Panc1 (cell line): ENCODE results near the gene ALDH18A1. TPM values are rescaled to one million over a fixed set of nuclear protein-coding genes. Genes with fewer than 3 reads are reported as not detected.

ENCODE experiments used
- ATAC-seq: fragments of 200-7000 bp; cut with Tn5 transposase; 2 replicates; pipeline ENCODE4 v1.9.1; 2020; ENCODE audit warnings: mild to moderate bottlenecking, moderate library complexity
- BruUV-seq: library from RNA; stranded (reverse); fragments of 400-500 nt; replicated peaks from 2 replicates; lab custom pipeline; 2021; lab: Mats Ljungman, UMichigan
- CTCF ChIA-PET: fragments of 300-600 bp; sonication (Branson Sonifier 250); formaldehyde crosslinking; loops from one replicate; lab custom pipeline; 2022; ENCODE audit warnings: antibody characterized with exemption; lab: Charles Lee
- POLR2A ChIA-PET: fragments of 300-600 bp; sonication (Branson Sonifier 250); formaldehyde crosslinking; loops from one replicate; lab custom pipeline; 2022; ENCODE audit warnings: antibody characterized with exemption; lab: Charles Lee
- DNase-seq: peaks from one replicate; pipeline ENCODE4 v3.0.0-alpha.2; 2010; ENCODE audit warnings: low read depth, low spot score
- H3K27ac ChIP-seq: 2 replicates; pipeline ENCODE4 v1.5.1; 2011; ENCODE audit warnings: mild to moderate bottlenecking, low read length, inconsistent platforms
- H3K27me3 ChIP-seq: fragments of 200-500 bp; sonication (Bioruptor generic); 2 replicates; pipeline ENCODE4 v1.6.0; 2014; ENCODE audit warnings: low read length, inconsistent platforms; ENCODE audit not compliant: control insufficient read depth, insufficient read depth
- H3K36me3 ChIP-seq: fragments of 200-500 bp; sonication (Bioruptor generic); 2 replicates; pipeline ENCODE4 v1.5.1; 2014; ENCODE audit warnings: inconsistent platforms, mild to moderate bottlenecking, low read length, moderate library complexity; ENCODE audit not compliant: control insufficient read depth, insufficient read depth
- H3K4me1 ChIP-seq: 2 replicates; pipeline ENCODE4 v1.5.1; 2011; ENCODE audit warnings: inconsistent platforms, mild to moderate bottlenecking, low read length, moderate library complexity; ENCODE audit not compliant: control insufficient read depth, insufficient read depth
- H3K4me3 ChIP-seq, 2 experiments: 2 replicates each; pipeline ENCODE4 v1.5.1; 2011 to 2012; ENCODE audit warnings: low read depth in 2 of 2, low read length in 2 of 2, mild to moderate bottlenecking in 2 of 2, inconsistent platforms in 1 of 2, moderate library complexity in 1 of 2
- H3K9me3 ChIP-seq: fragments of 200-500 bp; sonication (Bioruptor generic); 2 replicates; pipeline ENCODE4 v1.5.1; 2014; ENCODE audit warnings: low read depth, mild to moderate bottlenecking, inconsistent platforms, low read length, moderate library complexity; ENCODE audit not compliant: control insufficient read depth, insufficient read depth
- POLR2AphosphoS5 ChIP-seq: IDR thresholded peaks from 2 replicates; pipeline ENCODE4 v1.6.1; 2012; ENCODE audit warnings: mild to moderate bottlenecking, low read depth, low read length, moderate library complexity
- SIN3A ChIP-seq: IDR thresholded peaks from 2 replicates; pipeline ENCODE4 v1.6.1; 2012; ENCODE audit warnings: low read depth, mild to moderate bottlenecking, low read length, moderate library complexity, borderline replicate concordance; ENCODE audit not compliant: insufficient read depth
- TCF7L2 ChIP-seq: IDR thresholded peaks from 2 replicates; pipeline ENCODE4 v1.6.1; 2011; ENCODE audit warnings: mild to moderate bottlenecking, low read depth, low read length, inconsistent platforms
- in situ Hi-C: cut with HindIII; loops from 2 replicates; pipeline ENCODE4 v1.10.0; 2016; ENCODE audit warnings: low sequenced_read_pairs, low pct_unique_long_range_greater_than_20kb
- intact Hi-C: fragments of 100-400 bp; cut with micrococcal nuclease; formaldehyde crosslinking; loops from one replicate; pipeline ENCODE4 v1.10.0; 2022; ENCODE audit not compliant: unreplicated experiment
- total RNA-seq: library from RNA; stranded (reverse); gene quantifications from one replicate; pipeline ENCODE4 v1.2.1, GENCODE V29; 2021; ENCODE audit not compliant: unreplicated experiment
- TF ChIP-seq, protein P1 (sequence below): fragments of 450-650 bp; IDR thresholded peaks from 2 replicates; pipeline ENCODE4 v1.5.1; 2017; ENCODE audit warnings: mild to moderate bottlenecking
- TF ChIP-seq, protein P2 (sequence below), 2 experiments: IDR thresholded peaks; 2 replicates each; pipeline ENCODE4 v1.6.1; 2011 to 2012; ENCODE audit warnings: low read depth in 2 of 2, control low read depth in 1 of 2, low read length in 1 of 2, mild to moderate bottlenecking in 1 of 2, moderate library complexity in 1 of 2; ENCODE audit not compliant: insufficient read depth in 1 of 2

The ALDH18A1 gene
- total RNA-seq, 1 experiment from 2014 or later: 68.0 TPM

DNA sequence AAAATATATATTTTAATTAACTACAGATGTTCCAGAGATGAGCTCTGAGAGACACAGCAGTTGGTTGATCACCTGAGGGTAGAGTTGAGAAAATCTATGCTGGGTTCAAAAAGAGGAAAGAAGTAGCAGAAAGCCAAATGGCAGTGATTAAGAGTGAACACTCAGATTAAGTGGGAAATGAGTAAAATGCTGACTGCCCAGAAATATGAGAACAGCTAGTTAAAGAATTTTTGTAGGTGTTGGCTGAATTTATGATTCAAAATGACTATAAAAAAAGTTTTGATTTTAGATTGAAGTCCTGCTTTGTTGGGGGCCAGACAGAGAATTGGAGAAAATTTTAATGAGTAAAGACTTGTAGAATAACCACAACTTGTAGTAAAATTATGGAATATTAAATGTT, 27.5 kb upstream of the ALDH18A1 start:
- H3K9me3 ChIP-seq: no peaks in the 10 kb centered on the region
- POLR2A ChIA-PET: no interaction called here
- no TSS peak for BruUV-seq
- no peak overlapping the region for H3K4me3 ChIP-seq
- ATAC-seq (no peak), DNase-seq (no peak)
- peaks cover 26% of the 10 kb centered on the region for H3K36me3 ChIP-seq
- TF ChIP-seq POLR2AphosphoS5: no peak
- TF ChIP-seq SIN3A: no peak
- TF ChIP-seq, protein P1, sequence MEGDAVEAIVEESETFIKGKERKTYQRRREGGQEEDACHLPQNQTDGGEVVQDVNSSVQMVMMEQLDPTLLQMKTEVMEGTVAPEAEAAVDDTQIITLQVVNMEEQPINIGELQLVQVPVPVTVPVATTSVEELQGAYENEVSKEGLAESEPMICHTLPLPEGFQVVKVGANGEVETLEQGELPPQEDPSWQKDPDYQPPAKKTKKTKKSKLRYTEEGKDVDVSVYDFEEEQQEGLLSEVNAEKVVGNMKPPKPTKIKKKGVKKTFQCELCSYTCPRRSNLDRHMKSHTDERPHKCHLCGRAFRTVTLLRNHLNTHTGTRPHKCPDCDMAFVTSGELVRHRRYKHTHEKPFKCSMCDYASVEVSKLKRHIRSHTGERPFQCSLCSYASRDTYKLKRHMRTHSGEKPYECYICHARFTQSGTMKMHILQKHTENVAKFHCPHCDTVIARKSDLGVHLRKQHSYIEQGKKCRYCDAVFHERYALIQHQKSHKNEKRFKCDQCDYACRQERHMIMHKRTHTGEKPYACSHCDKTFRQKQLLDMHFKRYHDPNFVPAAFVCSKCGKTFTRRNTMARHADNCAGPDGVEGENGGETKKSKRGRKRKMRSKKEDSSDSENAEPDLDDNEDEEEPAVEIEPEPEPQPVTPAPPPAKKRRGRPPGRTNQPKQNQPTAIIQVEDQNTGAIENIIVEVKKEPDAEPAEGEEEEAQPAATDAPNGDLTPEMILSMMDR: no peak
- TF ChIP-seq TCF7L2: no peak
- TF ChIP-seq, protein P2, sequence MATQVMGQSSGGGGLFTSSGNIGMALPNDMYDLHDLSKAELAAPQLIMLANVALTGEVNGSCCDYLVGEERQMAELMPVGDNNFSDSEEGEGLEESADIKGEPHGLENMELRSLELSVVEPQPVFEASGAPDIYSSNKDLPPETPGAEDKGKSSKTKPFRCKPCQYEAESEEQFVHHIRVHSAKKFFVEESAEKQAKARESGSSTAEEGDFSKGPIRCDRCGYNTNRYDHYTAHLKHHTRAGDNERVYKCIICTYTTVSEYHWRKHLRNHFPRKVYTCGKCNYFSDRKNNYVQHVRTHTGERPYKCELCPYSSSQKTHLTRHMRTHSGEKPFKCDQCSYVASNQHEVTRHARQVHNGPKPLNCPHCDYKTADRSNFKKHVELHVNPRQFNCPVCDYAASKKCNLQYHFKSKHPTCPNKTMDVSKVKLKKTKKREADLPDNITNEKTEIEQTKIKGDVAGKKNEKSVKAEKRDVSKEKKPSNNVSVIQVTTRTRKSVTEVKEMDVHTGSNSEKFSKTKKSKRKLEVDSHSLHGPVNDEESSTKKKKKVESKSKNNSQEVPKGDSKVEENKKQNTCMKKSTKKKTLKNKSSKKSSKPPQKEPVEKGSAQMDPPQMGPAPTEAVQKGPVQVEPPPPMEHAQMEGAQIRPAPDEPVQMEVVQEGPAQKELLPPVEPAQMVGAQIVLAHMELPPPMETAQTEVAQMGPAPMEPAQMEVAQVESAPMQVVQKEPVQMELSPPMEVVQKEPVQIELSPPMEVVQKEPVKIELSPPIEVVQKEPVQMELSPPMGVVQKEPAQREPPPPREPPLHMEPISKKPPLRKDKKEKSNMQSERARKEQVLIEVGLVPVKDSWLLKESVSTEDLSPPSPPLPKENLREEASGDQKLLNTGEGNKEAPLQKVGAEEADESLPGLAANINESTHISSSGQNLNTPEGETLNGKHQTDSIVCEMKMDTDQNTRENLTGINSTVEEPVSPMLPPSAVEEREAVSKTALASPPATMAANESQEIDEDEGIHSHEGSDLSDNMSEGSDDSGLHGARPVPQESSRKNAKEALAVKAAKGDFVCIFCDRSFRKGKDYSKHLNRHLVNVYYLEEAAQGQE (IDR thresholded peaks at IDR 0.05; ENCODE audit: insufficient read depth in 1 of 2, low read depth in 2 of 2, low read length in 1 of 2): no peak
- in situ Hi-C loops: no loop called here
- no peaks in the 10 kb centered on the region for H3K27me3 ChIP-seq
- CTCF ChIA-PET: interaction anchor here (1.0 kb wide), 1 partner anchor 10 kb away, joined by 4 read pairs; the partner anchor contains the start of gene TCTN3
- H3K27ac ChIP-seq: no peak overlapping the region
- intact Hi-C loops: no loop called here
- H3K4me1 ChIP-seq: no peaks in the 10 kb centered on the region

DNA sequence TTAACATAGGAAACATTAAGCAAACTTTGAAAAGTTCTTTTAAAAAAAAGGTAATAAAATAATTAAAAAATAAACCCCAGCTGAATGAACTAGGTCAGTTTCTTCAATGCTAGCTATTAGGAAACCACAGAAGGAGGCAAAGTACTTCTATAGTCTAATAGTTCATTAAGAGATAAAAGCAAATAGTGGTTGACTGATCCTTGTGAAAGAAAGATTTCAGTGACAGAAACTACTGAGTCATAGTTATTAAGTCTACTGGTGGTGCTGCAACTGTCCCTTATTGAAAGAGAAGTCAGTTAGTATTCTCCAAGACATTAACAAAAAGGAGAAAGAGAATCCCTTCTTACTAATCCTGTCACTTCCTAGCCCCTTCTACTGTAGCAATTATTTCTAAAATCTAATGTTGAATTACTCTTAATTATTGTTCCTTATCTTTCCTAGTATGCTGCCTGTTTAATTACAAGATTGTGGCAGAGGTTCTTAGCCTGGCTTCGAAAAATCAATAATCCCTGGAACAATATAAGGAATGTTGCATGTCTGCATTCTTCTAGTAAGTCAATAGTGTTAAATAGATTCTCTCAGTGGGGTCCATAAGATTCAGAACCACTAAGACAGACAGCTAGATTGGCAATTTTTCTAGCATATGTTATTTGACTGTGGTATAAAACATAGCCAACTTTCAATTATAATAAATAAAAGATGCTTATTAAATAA, 19.0 kb upstream of the ALDH18A1 start:
- intact Hi-C loops: no loop called here
- Histone ChIP-seq H3K27me3 (no peaks in the 10 kb centered on the region), H3K36me3 (peaks cover 20% of the 10 kb centered on the region), H3K4me3 (no peak overlapping the region), H3K4me1 (no peaks in the 10 kb centered on the region), H3K27ac (no peak overlapping the region), H3K9me3 (no peaks in the 10 kb centered on the region)
- ATAC-seq: no peak
- CTCF ChIA-PET: no interaction called here
- no peak for TF ChIP-seq TCF7L2
- TF ChIP-seq, protein P2 (IDR thresholded peaks at IDR 0.05; ENCODE audit: insufficient read depth in 1 of 2, low read depth in 2 of 2, low read length in 1 of 2): no peak
- TF ChIP-seq POLR2AphosphoS5: no peak
- TF ChIP-seq, protein P1: no peak
- no peak for TF ChIP-seq SIN3A
- in situ Hi-C loops: no loop called here
- DNase-seq: no peak
- BruUV-seq: no TSS peak
- POLR2A ChIA-PET: no interaction called here
